ENCODE data around the gene IL1RL2.

IL1RL2 gene

DNA sequence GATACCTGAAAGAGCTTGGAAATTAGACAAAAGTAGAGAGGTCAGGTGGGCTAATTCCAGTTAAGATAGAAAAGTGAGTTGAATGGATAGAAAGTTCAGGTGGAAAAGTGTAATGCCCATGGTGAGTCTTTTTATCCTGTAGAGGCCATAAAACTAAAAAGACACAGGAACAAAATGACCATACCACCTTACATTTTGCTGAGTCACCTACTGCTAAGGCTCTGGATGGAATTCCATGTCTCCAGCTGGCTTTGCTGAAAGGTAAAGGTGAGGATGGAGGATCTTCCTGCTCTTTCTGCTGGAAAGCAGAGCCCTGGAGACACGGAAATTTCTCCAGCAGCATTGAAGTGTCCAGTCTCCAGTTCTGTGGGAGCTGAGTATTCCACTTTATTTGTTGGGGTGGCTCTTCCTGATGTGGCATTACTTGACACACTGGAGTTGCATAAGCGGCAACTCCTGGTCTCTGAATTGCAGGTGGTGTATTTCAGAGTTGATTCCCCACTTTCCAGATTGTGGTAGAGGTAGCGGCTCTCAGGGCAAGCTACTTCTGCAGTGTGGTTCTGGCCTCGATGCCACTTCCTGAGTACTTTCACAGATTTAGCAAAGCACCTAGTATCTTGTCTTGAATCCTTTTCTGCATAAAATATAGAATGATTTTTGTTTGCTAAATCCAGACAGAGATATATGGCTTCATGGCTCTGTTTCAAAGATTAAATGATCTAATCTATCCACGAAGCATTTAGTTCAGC, 10.7 kb downstream of the IL1RL2 start:
- no peak for DNase-seq

DNA sequence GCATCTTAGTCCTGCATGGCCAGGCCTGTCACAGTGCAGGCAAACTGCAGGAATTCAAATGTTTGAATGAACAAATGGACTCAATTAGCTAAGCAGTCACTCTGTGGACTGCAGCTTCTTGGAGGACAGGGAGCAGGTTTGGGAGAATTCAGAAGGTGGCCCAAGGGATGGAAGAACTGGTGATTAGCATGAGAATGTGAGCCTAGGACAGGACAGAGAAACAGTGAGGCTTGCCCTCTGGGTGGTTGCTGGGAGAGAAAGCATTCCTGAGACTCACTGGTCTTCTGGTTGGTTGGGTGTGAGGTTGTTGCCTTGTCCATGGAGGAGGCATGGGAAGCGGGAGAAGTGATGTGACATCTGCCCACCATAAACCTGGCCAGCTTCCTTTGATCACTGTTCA, 13.7 kb downstream of the IL1RL2 start:
- no peak for DNase-seq

DNA sequence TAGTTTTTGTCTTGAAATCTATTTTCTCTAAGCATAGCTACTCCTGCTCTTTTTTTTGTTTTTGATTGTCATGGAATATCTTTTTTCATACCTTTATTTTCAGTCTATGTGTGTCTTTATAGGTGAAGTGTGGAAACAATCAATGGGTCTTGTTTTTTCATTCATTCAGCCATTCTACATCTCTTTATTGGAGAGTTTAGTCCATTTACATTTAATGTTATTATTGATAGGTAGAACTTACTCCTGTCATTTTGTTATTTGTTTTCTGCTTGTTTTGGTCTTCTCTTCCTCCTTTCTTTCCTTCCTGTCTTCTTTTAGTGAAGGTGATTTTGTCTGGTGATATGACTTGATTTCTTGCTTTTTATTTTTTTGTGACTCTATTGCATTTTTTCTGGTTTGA, 17.8 kb downstream of the IL1RL2 start:
- no peak for DNase-seq

DNA sequence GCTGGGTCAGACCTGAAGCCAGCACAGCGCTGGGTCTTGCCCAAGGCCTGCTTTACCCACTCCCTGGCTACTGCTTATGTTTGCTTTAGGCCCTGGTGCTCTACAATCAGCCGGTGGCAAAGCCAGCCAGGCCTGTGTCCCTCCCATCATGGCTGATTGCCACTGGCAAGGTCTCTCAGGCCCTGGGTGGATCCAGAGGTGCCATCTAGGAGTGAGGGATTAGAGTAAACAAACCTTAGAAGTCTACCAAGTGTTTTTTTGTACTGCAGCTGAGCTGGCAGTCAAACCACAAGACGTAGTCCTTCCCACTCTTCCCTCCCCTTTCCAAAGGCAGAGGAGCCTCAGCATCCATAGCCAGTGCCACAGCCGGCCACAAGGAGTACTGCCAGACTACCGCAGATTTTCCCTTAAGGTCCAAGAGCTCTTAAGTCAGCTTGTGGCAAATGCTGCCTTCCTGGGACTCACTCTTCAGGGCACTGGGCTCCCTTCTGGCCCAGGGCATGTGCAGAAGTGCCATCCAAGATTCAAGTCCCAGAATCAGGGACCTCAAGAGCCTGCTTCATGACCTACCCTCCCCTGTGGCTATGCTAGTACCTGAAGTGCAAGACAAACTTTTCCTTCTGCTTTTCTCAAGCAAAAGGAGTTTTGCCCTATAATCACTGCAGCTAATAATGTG, 20.0 kb downstream of the IL1RL2 start:
- no peak for DNase-seq

DNA sequence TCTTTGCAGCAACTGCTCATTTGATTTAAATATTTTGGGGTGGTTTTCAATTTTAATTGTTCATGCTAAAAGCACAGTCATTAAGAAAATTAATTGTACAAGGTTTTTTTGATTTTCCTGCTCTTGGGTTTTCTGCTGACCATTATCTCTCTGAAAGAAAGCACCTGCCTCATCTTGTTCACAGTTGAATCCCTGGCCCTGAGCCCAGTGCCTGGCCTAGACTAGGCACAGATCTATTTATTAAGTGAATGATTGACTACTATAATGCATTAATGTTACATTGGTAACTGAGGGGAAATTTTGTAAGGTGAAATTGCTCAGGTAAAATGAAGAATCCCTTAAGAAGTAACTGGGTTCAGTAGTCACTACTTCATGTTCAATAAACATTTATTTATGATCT, 22.0 kb downstream of the IL1RL2 start:
- DNase-seq: no peak

DNA sequence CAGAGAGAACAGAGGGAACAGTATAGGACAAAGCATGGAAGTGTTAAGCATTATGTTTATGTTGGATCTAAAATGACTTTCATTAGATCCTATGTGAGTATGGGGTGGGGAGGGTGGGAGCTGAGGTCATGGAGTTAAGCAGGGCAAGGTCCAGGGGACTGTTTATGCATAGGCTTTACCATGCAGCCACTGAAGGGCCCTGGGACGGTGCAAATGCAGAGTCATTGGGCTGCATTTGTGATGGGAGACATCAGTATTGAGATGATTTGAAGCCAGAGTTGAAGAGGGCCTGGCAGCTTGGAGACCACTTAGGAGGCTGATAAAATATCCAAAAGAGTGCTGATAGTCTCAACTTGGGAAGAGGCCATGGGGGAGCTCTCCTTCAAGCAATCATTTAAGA, 22.7 kb downstream of the IL1RL2 start:
- no peak for DNase-seq

DNA sequence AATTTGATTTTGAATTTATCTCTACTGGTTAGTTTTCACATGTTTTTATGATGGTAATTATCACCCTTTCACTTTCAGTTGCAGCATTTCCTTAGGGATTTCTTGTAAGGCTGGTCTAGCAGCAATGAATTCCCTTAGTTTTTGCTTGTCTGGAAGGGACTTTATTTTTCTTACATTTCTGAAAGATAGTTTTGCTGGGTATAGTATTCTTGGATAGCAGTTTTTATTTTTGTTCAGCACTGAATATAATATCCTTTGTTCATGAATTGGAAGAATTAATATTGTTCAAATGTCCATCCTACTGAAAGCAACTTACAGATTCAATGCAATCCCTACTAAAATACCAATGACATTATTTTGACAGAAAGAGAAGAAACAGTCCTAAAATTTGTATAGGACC, 30.2 kb downstream of the IL1RL2 start:
- no peak for DNase-seq

DNA sequence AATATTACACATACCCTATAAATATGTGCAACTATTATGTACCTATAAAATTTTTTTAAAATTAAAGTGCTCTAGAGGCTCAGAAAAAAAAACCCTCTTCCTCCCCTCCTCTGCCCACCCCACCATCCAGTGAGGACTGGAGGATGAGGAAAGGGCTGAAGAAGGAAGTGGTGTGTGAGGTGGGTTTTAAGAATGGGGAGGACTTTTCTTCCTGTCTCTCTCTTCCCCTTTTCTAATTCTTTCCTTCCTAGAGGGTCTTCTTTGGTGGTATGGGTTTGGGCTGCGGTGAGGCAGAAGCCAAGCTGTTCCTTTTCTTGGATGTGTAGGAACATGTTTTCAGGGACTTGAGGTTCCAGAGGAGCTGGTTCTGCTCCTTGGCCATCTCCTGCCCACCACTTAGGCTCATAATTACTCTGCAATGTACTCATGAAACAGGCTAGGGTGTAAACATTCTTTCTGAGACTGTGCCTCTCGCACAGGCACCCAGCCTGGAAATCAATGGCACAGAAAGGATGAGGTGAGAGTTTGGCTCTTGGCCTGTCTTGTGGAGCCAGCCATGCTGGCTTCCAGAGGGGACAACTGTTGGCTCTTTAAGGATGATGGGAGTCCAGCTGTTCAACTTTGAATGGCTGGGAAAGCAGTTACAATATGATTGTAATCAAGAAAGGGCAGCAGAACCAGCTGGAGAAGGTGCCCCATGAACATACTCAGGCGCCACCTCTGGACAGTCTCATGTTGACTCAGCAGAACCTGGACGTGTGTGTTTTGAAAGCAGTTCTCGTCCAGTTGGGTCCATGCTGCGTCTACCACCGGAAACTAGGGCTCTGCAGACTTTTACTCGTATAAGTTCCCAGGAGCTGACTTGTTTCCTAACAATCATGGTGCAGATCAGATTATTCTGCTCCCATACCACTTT, 38.3 kb downstream of the IL1RL2 start:
- no peak for DNase-seq

DNA sequence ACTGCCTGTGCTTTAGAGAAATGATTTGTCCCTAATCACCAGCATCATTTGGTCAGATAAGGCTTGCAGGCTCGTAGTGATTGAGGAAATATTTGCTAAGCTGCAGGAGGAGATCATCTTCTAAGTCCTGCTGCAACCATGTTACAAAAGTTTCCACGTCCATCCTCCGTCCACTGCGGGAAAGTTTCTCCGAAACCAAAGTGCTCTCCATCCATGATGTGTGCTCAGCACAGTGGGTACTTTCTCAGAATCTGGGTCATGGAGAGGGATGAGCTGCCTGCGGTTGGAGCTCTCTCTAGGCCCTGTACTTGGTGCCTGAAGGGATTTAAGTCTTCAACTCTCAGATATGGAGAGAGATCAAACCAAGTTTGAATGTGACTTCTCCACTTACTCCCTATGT, 39.3 kb downstream of the IL1RL2 start:
- DNase-seq: no peak

DNA sequence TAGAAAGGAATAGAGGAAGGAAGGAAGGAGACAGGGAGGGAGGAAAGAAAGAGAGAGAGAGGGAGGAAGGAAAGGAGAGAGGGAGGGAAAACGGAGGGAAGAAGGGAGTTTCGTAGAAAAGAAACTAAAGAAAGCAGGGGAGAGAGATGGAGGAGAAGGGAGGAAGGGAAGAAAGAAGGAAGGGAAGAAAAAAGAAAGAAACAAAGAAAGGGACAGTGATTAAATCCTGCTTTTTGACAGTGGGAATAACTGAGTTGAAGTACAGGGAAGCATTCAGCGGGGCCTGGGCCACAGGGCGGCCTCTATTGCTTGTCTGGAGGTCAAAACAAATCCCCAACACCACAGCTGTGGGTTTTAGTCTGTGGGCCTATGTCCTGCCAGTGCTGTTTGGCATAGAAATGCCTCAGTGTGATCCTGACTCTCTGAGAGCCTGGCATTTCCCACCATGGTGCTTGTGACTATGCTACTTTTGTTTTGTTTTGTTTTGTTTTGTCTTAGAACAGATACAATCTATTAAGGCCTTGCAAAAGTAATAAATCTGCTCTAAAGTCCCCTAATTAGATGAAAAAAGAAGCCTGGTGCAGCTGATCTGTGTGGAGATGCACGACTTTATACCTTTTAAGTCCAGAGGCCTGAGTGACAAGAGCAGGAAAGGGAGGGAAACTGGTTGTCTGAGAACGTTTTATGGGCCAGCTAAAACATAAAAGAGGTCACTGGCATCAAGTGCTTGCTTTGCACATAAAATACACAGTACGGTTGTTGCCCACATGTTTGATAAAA, 40.0 kb downstream of the IL1RL2 start:
- no peak for DNase-seq

DNA sequence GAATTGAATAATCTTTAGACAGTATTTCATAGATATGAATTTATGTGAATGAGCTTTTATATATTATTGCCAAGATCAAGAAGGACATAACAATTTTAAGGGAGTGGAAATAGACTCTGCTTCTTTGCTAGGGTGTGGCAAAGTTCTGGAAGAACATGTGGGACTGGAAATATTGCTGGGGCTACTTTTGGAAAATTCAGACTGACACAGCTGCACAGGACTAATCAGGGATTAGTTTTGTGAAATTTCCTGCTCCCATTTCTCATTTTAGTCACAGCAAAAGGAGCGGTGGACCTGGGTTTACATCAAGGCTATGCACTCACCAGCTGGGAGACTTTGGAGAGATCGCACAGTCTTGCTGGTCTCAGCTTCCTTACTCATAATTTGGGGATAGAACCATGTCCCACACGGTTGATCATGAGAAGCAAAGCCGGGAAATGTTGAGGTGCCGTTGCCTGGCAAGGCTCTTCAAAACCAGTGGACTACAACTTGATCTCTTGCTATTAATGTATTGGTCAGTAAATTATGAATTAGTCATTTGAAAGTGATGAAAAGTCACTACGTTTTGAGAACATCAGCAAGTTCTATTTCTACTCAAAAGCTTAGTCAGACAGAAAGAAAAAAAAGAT, 42.4 kb downstream of the IL1RL2 start:
- no peak for DNase-seq

DNA sequence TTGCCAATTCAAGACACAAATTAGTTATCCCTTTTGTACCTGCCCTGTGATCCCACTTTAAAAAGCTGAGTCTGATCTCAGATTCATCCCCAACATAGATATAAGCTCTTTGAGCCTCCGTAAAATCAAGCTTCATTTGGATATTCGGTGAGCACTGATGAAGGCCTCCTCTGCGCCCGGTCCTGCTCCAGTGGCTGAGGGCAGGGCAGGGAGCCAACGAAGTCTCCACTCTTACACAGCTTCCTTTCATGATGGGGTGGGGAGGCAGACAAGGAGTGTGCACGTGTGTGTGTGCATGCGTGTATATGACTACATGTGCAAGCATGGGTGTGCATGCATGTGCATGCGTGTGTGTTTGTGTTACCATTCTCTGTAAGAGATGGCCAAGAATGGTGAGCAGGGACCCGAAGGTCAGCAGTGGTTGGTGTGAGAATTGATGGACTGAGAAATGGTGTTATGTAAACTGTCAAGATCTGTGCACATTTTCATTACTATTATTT, 43.6 kb downstream of the IL1RL2 start:
- DNase-seq: no peak

DNA sequence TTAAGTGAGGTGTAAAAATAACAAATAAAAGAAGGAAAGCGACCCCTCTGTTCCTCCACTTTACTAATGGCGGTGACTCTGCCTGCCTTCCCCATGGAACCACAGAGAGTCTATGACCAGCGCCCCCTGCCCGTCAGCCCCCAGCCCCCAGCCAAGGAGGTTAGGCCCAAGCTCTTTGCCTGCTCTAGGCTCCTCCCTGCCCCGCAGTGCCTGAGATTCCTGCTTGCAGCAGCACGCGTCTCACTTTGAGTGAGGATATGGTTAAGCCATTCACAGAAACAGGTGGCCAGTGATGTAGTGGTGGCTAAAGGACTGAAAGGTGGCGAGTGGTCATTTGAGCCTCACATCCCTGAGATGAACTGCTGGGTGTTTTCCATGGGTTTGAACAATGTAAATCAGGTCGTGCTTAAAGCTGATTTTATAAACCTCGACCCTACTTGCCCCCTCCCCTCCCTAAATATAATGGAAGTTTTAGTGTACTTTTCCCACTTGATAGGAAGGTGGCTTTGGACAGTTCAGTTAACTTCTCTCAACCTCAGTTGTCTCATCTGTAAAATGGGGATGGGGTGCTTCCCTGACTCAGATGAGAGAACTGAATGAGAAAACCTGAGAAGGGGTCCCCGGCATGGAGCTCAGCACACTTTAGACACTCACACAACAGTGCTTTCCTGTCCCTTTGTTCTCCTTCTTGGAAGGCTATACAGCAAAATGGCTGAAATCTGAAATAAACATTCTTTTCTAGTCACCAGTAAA, 46.5 kb downstream of the IL1RL2 start:
- DNase-seq: no peak

DNA sequence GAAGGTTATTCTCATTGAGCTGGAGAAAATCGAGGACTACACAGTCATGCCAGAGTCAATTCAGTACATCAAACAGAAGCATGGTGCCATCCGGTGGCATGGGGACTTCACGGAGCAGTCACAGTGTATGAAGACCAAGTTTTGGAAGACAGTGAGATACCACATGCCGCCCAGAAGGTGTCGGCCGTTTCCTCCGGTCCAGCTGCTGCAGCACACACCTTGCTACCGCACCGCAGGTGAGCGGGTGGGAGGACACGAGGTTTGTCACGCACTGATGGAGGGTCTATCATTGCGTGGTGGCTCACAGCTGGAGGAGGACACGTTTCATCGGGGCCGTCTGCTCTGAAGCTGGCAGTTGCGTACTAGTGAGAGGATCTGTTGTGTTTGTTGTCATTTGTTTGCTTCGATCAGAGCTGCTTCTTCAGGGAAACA, 48.2 kb downstream of the IL1RL2 start:
- no peak for DNase-seq

DNA sequence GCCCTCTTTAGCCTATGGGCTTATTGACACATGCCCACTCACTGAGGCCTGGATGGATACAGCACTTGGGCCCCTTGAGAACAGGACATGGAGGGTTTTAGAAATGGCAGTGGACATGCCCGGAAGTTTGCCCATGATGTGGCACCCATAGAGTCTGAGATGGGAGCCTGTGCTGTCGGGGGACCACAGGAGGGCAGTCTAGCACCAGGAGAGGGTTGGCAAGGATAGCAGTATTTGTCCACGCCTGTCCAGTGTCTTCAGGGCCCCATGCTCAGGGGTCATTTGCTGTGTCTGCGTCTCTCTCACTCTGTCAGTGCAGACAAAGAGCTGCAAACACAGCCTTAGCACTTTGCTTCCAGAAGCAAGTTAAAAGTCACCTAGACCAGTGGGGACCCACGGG, 48.7 kb downstream of the IL1RL2 start:
- DNase-seq: no peak

DNA sequence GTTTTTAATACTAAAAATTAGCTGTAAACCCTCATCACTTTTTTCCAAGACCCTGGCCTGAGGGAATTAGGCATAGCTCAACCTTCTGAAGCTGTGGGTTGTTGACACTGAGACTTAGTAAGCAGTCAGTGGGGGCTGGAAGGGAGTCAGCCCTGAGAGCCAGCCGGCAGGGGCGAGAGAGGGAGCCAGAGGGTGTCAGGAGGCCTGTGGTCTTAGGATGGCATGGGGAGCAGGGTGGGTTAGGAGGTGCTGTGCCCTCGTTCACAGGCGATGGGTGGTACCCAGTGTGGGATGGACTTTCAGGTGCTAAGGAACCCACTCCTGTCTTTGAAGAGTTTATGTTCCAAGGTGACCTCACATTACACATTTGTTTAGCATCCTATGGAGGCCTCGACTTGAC, 49.3 kb downstream of the IL1RL2 start:
- DNase-seq: no peak

DNA sequence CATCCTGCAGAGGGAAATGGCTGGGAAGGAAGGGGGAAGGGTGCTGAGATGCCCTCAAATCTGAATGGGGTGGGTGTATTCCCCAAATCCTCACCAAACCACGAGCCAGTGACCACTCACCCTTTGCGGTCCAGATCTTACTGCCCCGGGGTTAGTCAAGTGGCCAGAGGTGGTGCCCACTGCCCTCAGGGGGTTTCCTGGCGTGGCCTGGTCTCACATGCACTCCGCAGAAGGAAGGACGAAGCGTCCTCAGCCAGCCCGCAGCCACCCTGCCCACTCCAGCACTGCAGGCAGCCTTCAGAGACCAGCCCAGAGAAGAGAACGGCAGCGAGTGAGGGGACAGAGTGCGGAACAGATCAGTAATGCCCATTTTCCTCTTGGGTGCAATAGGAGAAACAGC, 50.4 kb downstream of the IL1RL2 start:
- DNase-seq: no peak

DNA sequence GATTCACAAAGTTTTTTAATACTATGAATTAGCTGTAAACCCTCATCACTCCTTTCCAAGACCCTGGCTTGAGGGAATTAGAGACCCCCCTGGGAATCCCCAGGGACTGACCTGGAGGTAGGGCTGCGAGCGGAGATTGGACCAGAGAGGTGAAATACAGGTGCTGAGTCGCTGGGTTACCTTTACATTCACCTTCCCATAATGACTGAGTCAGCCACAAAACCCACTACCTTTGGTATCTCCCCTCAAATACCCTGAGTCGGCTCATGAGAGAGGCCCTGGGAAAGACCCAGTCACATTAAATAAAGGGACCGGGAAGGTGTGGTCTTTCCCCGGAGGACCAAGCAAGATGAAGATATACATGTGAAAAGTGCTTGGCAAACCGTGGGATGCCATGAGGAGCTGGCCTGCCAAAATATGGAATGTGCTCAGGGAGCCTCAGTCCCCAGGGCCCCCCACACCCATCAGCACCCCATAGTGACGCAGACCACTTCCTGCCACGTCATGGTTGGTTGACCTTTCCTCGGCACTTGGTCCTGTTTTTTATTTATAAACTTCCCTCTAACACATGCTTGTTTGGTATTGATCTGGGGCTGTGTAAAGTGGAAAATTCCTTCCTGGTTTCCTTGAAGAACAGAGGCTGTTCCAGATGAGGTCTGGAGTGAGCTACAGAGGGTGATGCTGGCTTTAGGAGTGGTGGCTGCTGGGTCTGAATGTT, 51.4 kb downstream of the IL1RL2 start:
- DNase-seq: no peak

DNA sequence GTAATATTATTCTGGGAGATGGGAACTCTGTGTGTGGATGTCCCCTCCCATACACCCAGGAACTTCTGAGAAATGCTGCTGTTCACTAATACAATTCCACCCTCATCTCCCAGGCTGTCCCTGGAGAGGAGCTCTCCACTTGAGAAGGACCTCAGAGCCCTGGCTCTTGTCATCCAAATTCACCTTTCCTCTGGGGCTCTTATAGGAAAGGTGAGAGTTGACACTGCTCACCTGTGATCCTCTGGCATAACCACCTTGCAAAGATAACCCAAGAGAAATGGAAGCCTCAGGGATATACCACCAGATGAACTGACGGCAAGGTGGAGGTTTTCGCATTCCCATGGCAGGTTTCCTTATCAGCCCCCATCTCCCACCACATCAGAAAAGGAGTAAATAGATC, 52.0 kb downstream of the IL1RL2 start:
- DNase-seq: no peak

DNA sequence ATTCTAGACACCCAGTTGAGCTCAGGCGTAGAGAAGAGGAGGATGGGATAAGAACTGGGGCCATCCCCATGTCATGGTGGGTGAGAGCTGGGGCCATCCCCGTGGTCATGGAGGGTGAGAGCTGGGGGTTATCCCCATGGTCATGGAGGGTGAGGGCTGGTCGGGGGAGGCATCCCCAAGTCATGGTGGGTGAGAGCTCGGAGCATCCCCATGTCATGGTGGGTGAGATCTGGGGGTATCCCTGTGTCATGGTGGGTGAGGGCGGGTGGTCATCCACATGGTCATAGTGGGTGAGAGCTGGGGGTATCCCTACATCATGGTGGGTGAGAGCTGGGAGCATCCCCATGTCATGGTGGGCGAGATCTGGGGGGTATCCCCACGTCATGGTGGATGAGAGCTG, 52.5 kb downstream of the IL1RL2 start:
- no peak for DNase-seq

All from stimulated activated CD4-positive, alpha-beta T cell treated with anti-CD3 and anti-CD28 coated beads, Interleukin-2, amount 100 ng/mL, for 48 hours (primary cell).